CD14-positive monocyte (primary cell): Measurements from ENCODE around the gene TIMM10B. TPM values are rescaled to one million over a fixed set of nuclear protein-coding genes. Genes with fewer than 3 reads are reported as not detected.

Source experiments
- DNase-seq, 3 donors: peaks; one replicate each; pipeline ENCODE4 v3.0.0-alpha.2; 2011 to 2022
- H2AFZ ChIP-seq: 2 replicates; pipeline ENCODE4 v1.6.0; 2012; ENCODE audit warnings: mild to moderate bottlenecking, low read depth, low read length, inconsistent platforms; ENCODE audit not compliant: insufficient read depth, poor library complexity, severe bottlenecking
- H3K27ac ChIP-seq, 2 donors: 1 replicate in 1 of 2; 2 replicates in 1 of 2; pipeline ENCODE4 v1.5.1; 2012 to 2013; ENCODE audit warnings: low read length in 2 of 2, control low read depth in 1 of 2, inconsistent platforms in 1 of 2, low read depth in 1 of 2, mild to moderate bottlenecking in 1 of 2
- H3K27me3 ChIP-seq, 2 donors: one replicate each; pipeline versions ENCODE4 v1.6.0 to v1.6.1; 2011 to 2013; ENCODE audit warnings: low read length in 2 of 2; ENCODE audit not compliant: control insufficient read depth in 2 of 2, insufficient read depth in 2 of 2
- H3K36me3 ChIP-seq, 2 donors: replicated peaks in 1 of 2; 1 replicate in 1 of 2; 2 replicates in 1 of 2; pipeline versions ENCODE4 v1.5.1 to v1.6.1; 2012 to 2013; ENCODE audit warnings: low read length in 2 of 2, control low read depth in 1 of 2, inconsistent platforms in 1 of 2, mild to moderate bottlenecking in 1 of 2; ENCODE audit not compliant: insufficient read depth in 2 of 2, control insufficient read depth in 1 of 2
- H3K4me1 ChIP-seq, 2 donors: 1 replicate in 1 of 2; 2 replicates in 1 of 2; pipeline versions ENCODE4 v1.5.1 to v1.6.1; 2012 to 2013; ENCODE audit warnings: low read length in 2 of 2, control low read depth in 1 of 2, inconsistent platforms in 1 of 2, mild to moderate bottlenecking in 1 of 2, moderate library complexity in 1 of 2; ENCODE audit not compliant: insufficient read depth in 2 of 2, control insufficient read depth in 1 of 2
- H3K4me2 ChIP-seq: replicated peaks from 2 replicates; pipeline ENCODE3; 2012; ENCODE audit warnings: low read length, moderate library complexity, mild to moderate bottlenecking; ENCODE audit not compliant: poor library complexity, severe bottlenecking; ENCODE audit errors: extremely low read depth
- H3K4me3 ChIP-seq, 3 experiments: fragments of 200-600 bp in 1 of 3; sonication (generic) in 1 of 3; replicated peaks in 1 of 3; 1 replicate in 2 of 3; 2 replicates in 1 of 3; pipeline ENCODE4 v1.5.1; 2011 to 2013; ENCODE audit warnings: low read length in 3 of 3, mild to moderate bottlenecking in 3 of 3, control low read depth in 2 of 3, low read depth in 2 of 3, inconsistent platforms in 1 of 3, moderate library complexity in 1 of 3
- H3K79me2 ChIP-seq: 2 replicates; pipeline ENCODE4 v1.6.0; 2012; ENCODE audit warnings: mild to moderate bottlenecking, control low read depth, inconsistent platforms, low read length, moderate library complexity; ENCODE audit not compliant: insufficient read depth
- H3K9ac ChIP-seq: 2 replicates; pipeline ENCODE4 v1.6.0; 2017; ENCODE audit warnings: low read length, mild to moderate bottlenecking; ENCODE audit not compliant: insufficient read depth, poor library complexity, severe bottlenecking
- H3K9me3 ChIP-seq, 2 donors: replicated peaks in 1 of 2; 1 replicate in 1 of 2; 2 replicates in 1 of 2; pipeline versions ENCODE4 v1.5.1 to v1.6.1; 2012 to 2013; ENCODE audit warnings: low read length in 2 of 2, control low read depth in 1 of 2; ENCODE audit not compliant: control insufficient read depth in 1 of 2, insufficient read depth in 1 of 2
- H4K20me1 ChIP-seq: 2 replicates; pipeline ENCODE4 v1.6.0; 2012; ENCODE audit warnings: mild to moderate bottlenecking, low read length, control low read depth, moderate library complexity; ENCODE audit not compliant: insufficient read depth
- H3K27ac Mint-ChIP-seq, 7 donors: one replicate each; pipeline ENCODE4 v1.8.0; 2020; ENCODE audit warnings: mild to moderate bottlenecking in 7 of 7, mixed read lengths in 7 of 7, moderate library complexity in 6 of 7, inconsistent platforms in 2 of 7
- H3K27me3 Mint-ChIP-seq, 3 donors: one replicate each; pipeline ENCODE4 v1.8.0; 2021 to 2022; ENCODE audit warnings: low read depth in 3 of 3, mild to moderate bottlenecking in 3 of 3, mixed read lengths in 3 of 3, moderate library complexity in 3 of 3, inconsistent platforms in 1 of 3
- H3K36me3 Mint-ChIP-seq, 2 donors: one replicate each; pipeline ENCODE4 v1.8.0; 2020; ENCODE audit warnings: mixed read lengths in 2 of 2, inconsistent platforms in 1 of 2, mild to moderate bottlenecking in 1 of 2
- H3K4me1 Mint-ChIP-seq: one replicate; pipeline ENCODE4 v1.8.0; 2020; ENCODE audit warnings: mild to moderate bottlenecking, mixed read lengths
- H3K4me3 Mint-ChIP-seq, 2 donors: one replicate each; pipeline ENCODE4 v1.8.0; 2020; ENCODE audit warnings: mild to moderate bottlenecking in 2 of 2, mixed read lengths in 2 of 2, moderate library complexity in 1 of 2
- H3K9me3 Mint-ChIP-seq, 7 donors: one replicate each; pipeline ENCODE4 v1.8.0; 2020 to 2022; ENCODE audit warnings: mixed read lengths in 7 of 7, mild to moderate bottlenecking in 6 of 7, moderate library complexity in 6 of 7, inconsistent platforms in 2 of 7
- WGBS: methylation state at CpG from one replicate; pipeline ENCODE4 v1.1.5; 2013; ENCODE audit warnings: missing lambda C conversion rate; ENCODE audit not compliant: insufficient coverage; 5-methylcytosine and 5-hydroxymethylcytosine counted together
- intact Hi-C, 2 donors: fragments of 100-400 bp; cut with micrococcal nuclease; formaldehyde crosslinking; loops; one replicate each; pipeline versions ENCODE4 v1.15.0 to v1.15.1; 2023
- polyA plus RNA-seq, 3 donors: library from polyadenylated mRNA; depleted of rRNA in 1 of 3; unstranded in 2 of 3; stranded (reverse) in 1 of 3; fragments of 300-500 nt in 2 of 3; fragments of >200 nt in 1 of 3; fragmentation: Illumina TruSeq in 2 of 3; gene quantifications; 1 replicate in 2 of 3; 2 replicates in 1 of 3; pipeline ENCODE4 v1.2.3, GENCODE V29; 2012 to 2021
- TF ChIP-seq, protein P1 (sequence below): fragments of 200-600 bp; IDR thresholded peaks from one replicate; pipeline ENCODE4 v1.8.0; 2022; ENCODE audit warnings: antibody characterized with exemption, mild to moderate bottlenecking

TIMM10B gene
- polyA plus RNA-seq, 3 donors = 20.0 to 34.9 (median 22.1) TPM

GRCh38 chr11:6433998-6434660, 47.2 kb upstream of the TIMM10B start:
- H3K27ac Mint-ChIP-seq = no peak overlapping the region
- H3K36me3 ChIP-seq = no peaks in the 10 kb centered on the region
- H3K4me2 ChIP-seq = no peak overlapping the region
- H2AFZ ChIP-seq = no peak overlapping the region
- TF ChIP-seq, protein P1, sequence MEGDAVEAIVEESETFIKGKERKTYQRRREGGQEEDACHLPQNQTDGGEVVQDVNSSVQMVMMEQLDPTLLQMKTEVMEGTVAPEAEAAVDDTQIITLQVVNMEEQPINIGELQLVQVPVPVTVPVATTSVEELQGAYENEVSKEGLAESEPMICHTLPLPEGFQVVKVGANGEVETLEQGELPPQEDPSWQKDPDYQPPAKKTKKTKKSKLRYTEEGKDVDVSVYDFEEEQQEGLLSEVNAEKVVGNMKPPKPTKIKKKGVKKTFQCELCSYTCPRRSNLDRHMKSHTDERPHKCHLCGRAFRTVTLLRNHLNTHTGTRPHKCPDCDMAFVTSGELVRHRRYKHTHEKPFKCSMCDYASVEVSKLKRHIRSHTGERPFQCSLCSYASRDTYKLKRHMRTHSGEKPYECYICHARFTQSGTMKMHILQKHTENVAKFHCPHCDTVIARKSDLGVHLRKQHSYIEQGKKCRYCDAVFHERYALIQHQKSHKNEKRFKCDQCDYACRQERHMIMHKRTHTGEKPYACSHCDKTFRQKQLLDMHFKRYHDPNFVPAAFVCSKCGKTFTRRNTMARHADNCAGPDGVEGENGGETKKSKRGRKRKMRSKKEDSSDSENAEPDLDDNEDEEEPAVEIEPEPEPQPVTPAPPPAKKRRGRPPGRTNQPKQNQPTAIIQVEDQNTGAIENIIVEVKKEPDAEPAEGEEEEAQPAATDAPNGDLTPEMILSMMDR = no peak
- H3K4me1 ChIP-seq = peaks cover 14 to 20% of the 10 kb centered on the region in 2 donors
- peaks cover 2% of the 10 kb centered on the region for H3K4me1 Mint-ChIP-seq
- H3K27ac ChIP-seq = no peak overlapping the region
- H3K27me3 Mint-ChIP-seq = peaks cover 0 to 2% (median 2%) of the 10 kb centered on the region in 3 donors
- no peaks in the 10 kb centered on the region for H3K9me3 Mint-ChIP-seq
- no peak overlapping the region for H3K4me3 ChIP-seq
- no peaks in the 10 kb centered on the region for H3K79me2 ChIP-seq
- intact Hi-C loops = no loop called here
- H3K36me3 Mint-ChIP-seq = no peaks in the 10 kb centered on the region
- WGBS = 86% methylated on average over 1 of the region's 5 CpGs
- no peaks in the 10 kb centered on the region for H3K9me3 ChIP-seq
- DNase-seq = no peak
- no peak overlapping the region for H3K4me3 Mint-ChIP-seq
- no peaks in the 10 kb centered on the region for H3K27me3 ChIP-seq
- H4K20me1 ChIP-seq = no peaks in the 10 kb centered on the region
- H3K9ac ChIP-seq = no peak overlapping the region

DNA sequence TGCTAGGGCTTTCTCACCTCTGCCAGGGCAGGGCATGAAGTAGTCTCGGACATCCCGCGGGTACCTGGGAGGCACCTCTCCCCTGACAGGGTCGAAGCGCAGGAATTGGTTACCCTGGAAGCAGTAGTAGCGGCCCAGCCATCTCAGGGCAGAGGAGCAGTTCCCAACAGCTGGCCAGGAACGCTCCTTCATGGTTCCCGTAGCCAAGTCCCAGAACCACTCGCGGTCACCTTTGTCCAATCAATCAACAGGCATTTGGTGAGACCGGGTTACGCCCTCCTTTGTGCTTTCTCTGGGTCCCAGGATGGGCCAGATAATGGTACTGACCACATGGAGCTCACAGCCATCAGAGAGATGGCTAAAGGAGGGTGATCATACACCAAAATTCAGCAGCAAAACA, 43.9 kb upstream of the TIMM10B start:
- Histone ChIP-seq H2AFZ (peak overlapping the region; percentile 26), H3K79me2 (no peaks in the 10 kb centered on the region), H3K9ac (no peak overlapping the region), H3K27ac (peak overlapping the region in 1 of 2 donors; percentile 17), H3K4me3 (no peak overlapping the region), H4K20me1 (no peaks in the 10 kb centered on the region), H3K36me3 (no peaks in the 10 kb centered on the region), H3K9me3 (no peaks in the 10 kb centered on the region), H3K4me2 (no peak overlapping the region), H3K27me3 (no peaks in the 10 kb centered on the region), H3K4me1 (peaks cover 14 to 21% of the 10 kb centered on the region in 2 donors)
- Mint-ChIP-seq H3K4me1 (peaks cover 2% of the 10 kb centered on the region), H3K9me3 (no peaks in the 10 kb centered on the region), H3K27ac (no peak overlapping the region), H3K4me3 (no peak overlapping the region), H3K36me3 (no peaks in the 10 kb centered on the region), H3K27me3 (peaks cover 0 to 2% (median 2%) of the 10 kb centered on the region in 3 donors)
- TF ChIP-seq, protein P1 = no peak
- 94% methylated on average over 12 of the region's 12 CpGs for WGBS
- intact Hi-C loops = no loop called here
- DNase-seq = no peak
